WTC11 (cell line): ENCODE results near the gene ACSF3. TPM values are rescaled to one million over a fixed set of nuclear protein-coding genes. Genes with fewer than 3 reads are reported as not detected.

Source experiments
- ATAC-seq: fragments of 200-7000 bp; cut with Tn5 transposase; 2 replicates; pipeline ENCODE4 v1.10.0; 2021; ENCODE audit warnings: mild to moderate bottlenecking, moderate library complexity
- CTCF ChIA-PET: fragments of 300-600 bp; sonication (Branson Sonifier 250); formaldehyde crosslinking; loops from one replicate; lab custom pipeline; 2021; ENCODE audit warnings: antibody characterized with exemption; lab: Charles Lee
- POLR2A ChIA-PET: fragments of 350-600 bp; sonication (Branson Sonifier 250); formaldehyde crosslinking; loops from one replicate; lab custom pipeline; 2021; ENCODE audit warnings: antibody characterized with exemption; lab: Charles Lee
- DNase-seq: peaks from one replicate; pipeline ENCODE4 v3.0.0; 2021; ENCODE audit warnings: low spot score
- H3K27ac Mint-ChIP-seq: 2 replicates; pipeline ENCODE4 v1.8.0; 2021; ENCODE audit warnings: mixed read lengths
- H3K27me3 Mint-ChIP-seq: 2 replicates; pipeline ENCODE4 v1.8.0; 2021; ENCODE audit warnings: low read depth, mild to moderate bottlenecking, moderate library complexity, mixed read lengths
- H3K36me3 Mint-ChIP-seq: 2 replicates; pipeline ENCODE4 v1.8.0; 2021; ENCODE audit warnings: mixed read lengths
- H3K4me1 Mint-ChIP-seq: 2 replicates; pipeline ENCODE4 v1.8.0; 2022; ENCODE audit warnings: mixed read lengths
- H3K4me3 Mint-ChIP-seq: 2 replicates; pipeline ENCODE4 v1.8.0; 2021; ENCODE audit warnings: mild to moderate bottlenecking, moderate library complexity, mixed read lengths
- H3K9me3 Mint-ChIP-seq: 2 replicates; pipeline ENCODE4 v1.8.0; 2021; ENCODE audit warnings: mixed read lengths
- CREM ChIP-seq: sonication (generic); formaldehyde crosslinking; IDR thresholded peaks from 2 replicates; pipeline ENCODE4 v1.8.1; 2022; ENCODE audit warnings: mild to moderate bottlenecking, missing genetic modification reagents, moderate library complexity
- ERG ChIP-seq: fragments of 250-450 bp; sonication (Bioruptor Pico); IDR thresholded peaks from 2 replicates; pipeline ENCODE4 v1.8.0; 2021; ENCODE audit warnings: mild to moderate bottlenecking
- IRF2 ChIP-seq: sonication (generic); formaldehyde crosslinking; IDR thresholded peaks from 2 replicates; pipeline ENCODE4 v1.8.0; 2022; ENCODE audit warnings: low read depth, missing genetic modification reagents, borderline replicate concordance
- KAT7 ChIP-seq: sonication (generic); formaldehyde crosslinking; IDR thresholded peaks from 2 replicates; pipeline ENCODE4 v1.8.1; 2023; ENCODE audit warnings: missing genetic modification reagents, mild to moderate bottlenecking, borderline replicate concordance
- PRDM15 ChIP-seq: sonication (generic); formaldehyde crosslinking; IDR thresholded peaks from 2 replicates; pipeline ENCODE4 v1.8.0; 2022; ENCODE audit warnings: missing genetic modification reagents
- SMAD3 ChIP-seq: sonication (generic); formaldehyde crosslinking; IDR thresholded peaks from 2 replicates; pipeline ENCODE4 v1.8.0; 2022; ENCODE audit warnings: missing genetic modification reagents, mild to moderate bottlenecking, borderline replicate concordance
- SOX15 ChIP-seq: fragments of 250-450 bp; sonication (Bioruptor Pico); IDR thresholded peaks from 2 replicates; pipeline ENCODE4 v1.9.0; 2021; ENCODE audit warnings: mild to moderate bottlenecking
- ZNF423 ChIP-seq: fragments of 250-450 bp; sonication (Bioruptor Pico); IDR thresholded peaks from 2 replicates; pipeline ENCODE4 v2.1.2; 2022; ENCODE audit warnings: mild to moderate bottlenecking, moderate library complexity
- ZNF671 ChIP-seq: fragments of 250-450 bp; sonication (Bioruptor Pico); IDR thresholded peaks from 2 replicates; pipeline ENCODE4 v1.8.0; 2021; ENCODE audit warnings: mild to moderate bottlenecking
- total RNA-seq: library from RNA; stranded (reverse); gene quantifications from 3 replicates; pipeline ENCODE4 v1.2.3, GENCODE V29; 2021
- TF ChIP-seq, protein P1 (sequence below): sonication (generic); formaldehyde crosslinking; IDR thresholded peaks from 2 replicates; pipeline ENCODE4 v1.8.1; 2022; ENCODE audit warnings: mild to moderate bottlenecking, moderate library complexity, missing genetic modification reagents
- TF ChIP-seq, protein P2 (sequence below): fragments of 250-450 bp; sonication (Bioruptor Pico); IDR thresholded peaks from 2 replicates; pipeline ENCODE4 v1.9.0; 2021; ENCODE audit warnings: mild to moderate bottlenecking
- TF ChIP-seq, protein P3 (sequence below): sonication (generic); formaldehyde crosslinking; conservative IDR thresholded peaks from 2 replicates; pipeline ENCODE4 v1.8.1; 2022; ENCODE audit warnings: mild to moderate bottlenecking, missing genetic modification reagents
- TF ChIP-seq, protein P4 (sequence below): sonication (generic); formaldehyde crosslinking; IDR thresholded peaks from 2 replicates; pipeline ENCODE4 v1.8.1; 2023; ENCODE audit warnings: mild to moderate bottlenecking, missing genetic modification reagents, moderate library complexity
- TF ChIP-seq, protein P5 (sequence below): sonication (generic); formaldehyde crosslinking; IDR thresholded peaks from 2 replicates; pipeline ENCODE4 v1.8.0; 2023; ENCODE audit warnings: missing genetic modification reagents, mild to moderate bottlenecking, borderline replicate concordance
- TF ChIP-seq, protein P6 (sequence below): sonication (generic); formaldehyde crosslinking; IDR thresholded peaks from 2 replicates; pipeline ENCODE4 v1.8.1; 2022; ENCODE audit warnings: missing genetic modification reagents, borderline replicate concordance

ACSF3 gene
- total RNA-seq, 1 experiment from 2014 or later, result 22.9 TPM

DNA sequence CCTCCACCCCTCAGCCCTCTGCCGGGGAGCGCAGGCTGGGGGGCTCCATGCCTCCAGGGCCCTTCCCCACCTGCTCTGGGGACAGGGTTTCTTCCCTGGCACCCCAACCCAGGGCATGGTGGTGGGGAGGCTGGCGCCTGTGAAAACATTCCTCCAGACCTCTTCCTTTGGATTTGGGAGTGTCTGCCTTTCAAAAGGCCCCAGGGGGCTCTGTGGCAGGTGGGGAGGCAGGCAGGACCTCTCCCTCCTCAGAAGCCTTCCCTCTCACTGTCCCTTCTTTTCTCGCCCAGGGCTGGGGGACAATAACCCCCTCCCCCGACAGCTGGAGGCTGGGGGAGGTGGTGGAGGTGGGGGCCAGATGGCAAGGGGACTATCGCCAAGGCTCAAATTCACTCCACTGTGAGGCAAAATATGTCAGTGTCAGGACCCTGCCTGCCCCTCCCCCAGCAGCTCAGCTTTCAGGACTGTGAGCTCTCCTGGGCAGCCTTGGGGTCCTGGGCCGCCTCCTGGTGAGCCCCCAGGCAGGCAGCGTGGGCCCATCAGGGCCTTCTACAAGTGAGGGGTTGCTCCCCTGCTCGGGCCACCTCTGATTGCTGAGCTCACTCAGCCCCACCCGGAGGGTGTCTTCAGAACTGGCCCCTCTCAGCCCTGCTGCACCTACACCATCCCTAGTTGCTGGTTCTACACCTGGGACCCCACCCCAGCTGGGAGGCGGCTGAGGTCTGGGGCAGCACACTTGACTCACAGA, 79.7 kb downstream of the ACSF3 start:
- POLR2A ChIA-PET, result interaction anchor here (1.6 kb wide), 1 partner anchor 26 kb away, joined by 4 read pairs; no protein-coding TSS in a partner anchor
- H3K4me3 Mint-ChIP-seq, result peak overlapping the region; percentile 20; the same call in 1 of the 2 replicates
- no peak for TF ChIP-seq CREM (CRISPR knock-in tag)
- TF ChIP-seq, protein P1, sequence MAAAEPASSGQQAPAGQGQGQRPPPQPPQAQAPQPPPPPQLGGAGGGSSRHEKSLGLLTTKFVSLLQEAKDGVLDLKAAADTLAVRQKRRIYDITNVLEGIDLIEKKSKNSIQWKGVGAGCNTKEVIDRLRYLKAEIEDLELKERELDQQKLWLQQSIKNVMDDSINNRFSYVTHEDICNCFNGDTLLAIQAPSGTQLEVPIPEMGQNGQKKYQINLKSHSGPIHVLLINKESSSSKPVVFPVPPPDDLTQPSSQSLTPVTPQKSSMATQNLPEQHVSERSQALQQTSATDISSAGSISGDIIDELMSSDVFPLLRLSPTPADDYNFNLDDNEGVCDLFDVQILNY (CRISPR knock-in tag), result no peak
- TF ChIP-seq, protein P2, sequence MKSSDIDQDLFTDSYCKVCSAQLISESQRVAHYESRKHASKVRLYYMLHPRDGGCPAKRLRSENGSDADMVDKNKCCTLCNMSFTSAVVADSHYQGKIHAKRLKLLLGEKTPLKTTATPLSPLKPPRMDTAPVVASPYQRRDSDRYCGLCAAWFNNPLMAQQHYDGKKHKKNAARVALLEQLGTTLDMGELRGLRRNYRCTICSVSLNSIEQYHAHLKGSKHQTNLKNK (CRISPR knock-in tag), result no peak
- no peak for TF ChIP-seq IRF2 (CRISPR knock-in tag)
- no peak for TF ChIP-seq ZNF671 (CRISPR knock-in tag)
- TF ChIP-seq SMAD3, result no peak
- no peak for TF ChIP-seq KAT7 (CRISPR knock-in tag)
- TF ChIP-seq, protein P3, sequence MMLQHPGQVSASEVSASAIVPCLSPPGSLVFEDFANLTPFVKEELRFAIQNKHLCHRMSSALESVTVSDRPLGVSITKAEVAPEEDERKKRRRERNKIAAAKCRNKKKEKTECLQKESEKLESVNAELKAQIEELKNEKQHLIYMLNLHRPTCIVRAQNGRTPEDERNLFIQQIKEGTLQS (CRISPR knock-in tag), result no peak
- TF ChIP-seq, protein P4, sequence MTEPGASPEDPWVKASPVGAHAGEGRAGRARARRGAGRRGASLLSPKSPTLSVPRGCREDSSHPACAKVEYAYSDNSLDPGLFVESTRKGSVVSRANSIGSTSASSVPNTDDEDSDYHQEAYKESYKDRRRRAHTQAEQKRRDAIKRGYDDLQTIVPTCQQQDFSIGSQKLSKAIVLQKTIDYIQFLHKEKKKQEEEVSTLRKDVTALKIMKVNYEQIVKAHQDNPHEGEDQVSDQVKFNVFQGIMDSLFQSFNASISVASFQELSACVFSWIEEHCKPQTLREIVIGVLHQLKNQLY (CRISPR knock-in tag), result no peak
- TF ChIP-seq, protein P5, sequence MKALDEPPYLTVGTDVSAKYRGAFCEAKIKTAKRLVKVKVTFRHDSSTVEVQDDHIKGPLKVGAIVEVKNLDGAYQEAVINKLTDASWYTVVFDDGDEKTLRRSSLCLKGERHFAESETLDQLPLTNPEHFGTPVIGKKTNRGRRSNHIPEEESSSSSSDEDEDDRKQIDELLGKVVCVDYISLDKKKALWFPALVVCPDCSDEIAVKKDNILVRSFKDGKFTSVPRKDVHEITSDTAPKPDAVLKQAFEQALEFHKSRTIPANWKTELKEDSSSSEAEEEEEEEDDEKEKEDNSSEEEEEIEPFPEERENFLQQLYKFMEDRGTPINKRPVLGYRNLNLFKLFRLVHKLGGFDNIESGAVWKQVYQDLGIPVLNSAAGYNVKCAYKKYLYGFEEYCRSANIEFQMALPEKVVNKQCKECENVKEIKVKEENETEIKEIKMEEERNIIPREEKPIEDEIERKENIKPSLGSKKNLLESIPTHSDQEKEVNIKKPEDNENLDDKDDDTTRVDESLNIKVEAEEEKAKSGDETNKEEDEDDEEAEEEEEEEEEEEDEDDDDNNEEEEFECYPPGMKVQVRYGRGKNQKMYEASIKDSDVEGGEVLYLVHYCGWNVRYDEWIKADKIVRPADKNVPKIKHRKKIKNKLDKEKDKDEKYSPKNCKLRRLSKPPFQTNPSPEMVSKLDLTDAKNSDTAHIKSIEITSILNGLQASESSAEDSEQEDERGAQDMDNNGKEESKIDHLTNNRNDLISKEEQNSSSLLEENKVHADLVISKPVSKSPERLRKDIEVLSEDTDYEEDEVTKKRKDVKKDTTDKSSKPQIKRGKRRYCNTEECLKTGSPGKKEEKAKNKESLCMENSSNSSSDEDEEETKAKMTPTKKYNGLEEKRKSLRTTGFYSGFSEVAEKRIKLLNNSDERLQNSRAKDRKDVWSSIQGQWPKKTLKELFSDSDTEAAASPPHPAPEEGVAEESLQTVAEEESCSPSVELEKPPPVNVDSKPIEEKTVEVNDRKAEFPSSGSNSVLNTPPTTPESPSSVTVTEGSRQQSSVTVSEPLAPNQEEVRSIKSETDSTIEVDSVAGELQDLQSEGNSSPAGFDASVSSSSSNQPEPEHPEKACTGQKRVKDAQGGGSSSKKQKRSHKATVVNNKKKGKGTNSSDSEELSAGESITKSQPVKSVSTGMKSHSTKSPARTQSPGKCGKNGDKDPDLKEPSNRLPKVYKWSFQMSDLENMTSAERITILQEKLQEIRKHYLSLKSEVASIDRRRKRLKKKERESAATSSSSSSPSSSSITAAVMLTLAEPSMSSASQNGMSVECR (CRISPR knock-in tag), result no peak
- no peak for TF ChIP-seq ZNF423 (CRISPR knock-in tag)
- no peak for TF ChIP-seq SOX15 (CRISPR knock-in tag)
- TF ChIP-seq PRDM15 (CRISPR knock-in tag), result no peak
- TF ChIP-seq, protein P6, sequence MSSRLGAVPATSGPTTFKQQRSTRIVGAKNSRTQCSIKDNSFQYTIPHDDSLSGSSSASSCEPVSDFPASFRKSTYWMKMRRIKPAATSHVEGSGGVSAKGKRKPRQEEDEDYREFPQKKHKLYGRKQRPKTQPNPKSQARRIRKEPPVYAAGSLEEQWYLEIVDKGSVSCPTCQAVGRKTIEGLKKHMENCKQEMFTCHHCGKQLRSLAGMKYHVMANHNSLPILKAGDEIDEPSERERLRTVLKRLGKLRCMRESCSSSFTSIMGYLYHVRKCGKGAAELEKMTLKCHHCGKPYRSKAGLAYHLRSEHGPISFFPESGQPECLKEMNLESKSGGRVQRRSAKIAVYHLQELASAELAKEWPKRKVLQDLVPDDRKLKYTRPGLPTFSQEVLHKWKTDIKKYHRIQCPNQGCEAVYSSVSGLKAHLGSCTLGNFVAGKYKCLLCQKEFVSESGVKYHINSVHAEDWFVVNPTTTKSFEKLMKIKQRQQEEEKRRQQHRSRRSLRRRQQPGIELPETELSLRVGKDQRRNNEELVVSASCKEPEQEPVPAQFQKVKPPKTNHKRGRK, result no peak
- no peak for TF ChIP-seq ERG (CRISPR knock-in tag)
- no peak for ATAC-seq
- H3K27ac Mint-ChIP-seq, result no peak overlapping the region
- H3K9me3 Mint-ChIP-seq, result no peaks in the 10 kb centered on the region
- peaks cover 6% of the 10 kb centered on the region; the same call in 1 of the 2 replicates for H3K27me3 Mint-ChIP-seq
- no peaks in the 10 kb centered on the region for H3K36me3 Mint-ChIP-seq
- DNase-seq, result no peak
- peaks cover 12% of the 10 kb centered on the region for H3K4me1 Mint-ChIP-seq
- CTCF ChIA-PET, result interaction anchor here (1.0 to 2.8 kb wide), 7 partner anchors 11 to 436 kb away, joined by 3 to 14 read pairs (median 6); partner anchors contain the start of gene APRT
